AG04450 (cell line): Measurements from ENCODE around the gene ADAMTS15. TPM values are rescaled to one million over a fixed set of nuclear protein-coding genes. Genes with fewer than 3 reads are reported as not detected.

Experiments used
- CTCF ChIA-PET: fragments of 300-600, 350-600 bp; formaldehyde crosslinking; extraction: SDS; loops from one replicate; lab custom pipeline; 2022; ENCODE audit warnings: antibody characterized with exemption, inconsistent platforms; lab: Charles Lee
- POLR2A ChIA-PET: fragments of 350-600 bp; formaldehyde crosslinking; extraction: SDS; loops from one replicate; lab custom pipeline; 2021; ENCODE audit warnings: antibody characterized with exemption, inconsistent platforms; lab: Yijun Ruan, JAX
- DNase-seq: peaks from one replicate; pipeline ENCODE4 v3.0.0-alpha.2; 2011; ENCODE audit warnings: low read depth, low spot score
- H3K27ac ChIP-seq: one replicate; pipeline ENCODE4 v1.5.1; 2012; ENCODE audit warnings: low read depth, low read length, control low read depth
- H3K27me3 ChIP-seq: one replicate; pipeline ENCODE4 v1.6.0; 2012; ENCODE audit warnings: low read length; ENCODE audit not compliant: control insufficient read depth, insufficient read depth
- H3K4me3 ChIP-seq: 2 replicates; pipeline ENCODE4 v1.5.1; 2011; ENCODE audit warnings: mild to moderate bottlenecking, low read depth, low read length, control low read depth
- H3K9me3 ChIP-seq: 2 replicates; pipeline ENCODE4 v1.5.1; 2012; ENCODE audit warnings: low read length; ENCODE audit not compliant: control insufficient read depth, insufficient read depth
- CTCF ChIP-seq: IDR thresholded peaks from 2 replicates; pipeline ENCODE4 v1.5.1; 2011; ENCODE audit warnings: low read depth, low read length, control low read depth, inconsistent platforms
- polyA plus RNA-seq: library from polyadenylated mRNA; depleted of rRNA; stranded (reverse); fragments of >200 nt; gene quantifications from 2 replicates; pipeline ENCODE4 v1.2.3, GENCODE V29; 2011

ADAMTS15 gene
- polyA plus RNA-seq, 1 experiment, result 5.8 TPM

- H3K4me3 ChIP-seq, result peak overlapping the region; percentile 58
- CTCF ChIA-PET, result interaction anchor here (0.5 to 1.2 kb wide), 8 partner anchors 8 to 1470 kb away, joined by 3 to 11 read pairs (median 6); no protein-coding TSS in a partner anchor
Observed at GRCh38 chr11:130426837-130427341, 21.6 kb upstream of the ADAMTS15 start.

GRCh38 chr11:130427581-130428315 is 20.7 kb upstream of the ADAMTS15 start:
- H3K4me3 ChIP-seq, result peak overlapping the region; percentile 58
- no peak for DNase-seq
- no peak overlapping the region for H3K27ac ChIP-seq
- ChIA-PET POLR2A (interaction anchor here (1.0 to 1.3 kb wide), 2 partner anchors 38 to 44 kb away, joined by 4 to 6 read pairs; no protein-coding TSS in a partner anchor), CTCF (interaction anchor here (1.2 kb wide), 1 partner anchor 435 kb away, joined by 3 read pairs; no protein-coding TSS in a partner anchor)
- H3K27me3 ChIP-seq, result peaks cover 70% of the 10 kb centered on the region
- peak; percentile 38 for TF ChIP-seq CTCF
- no peaks in the 10 kb centered on the region; the same call in 1 of the 2 replicates for H3K9me3 ChIP-seq

More at GRCh38 chr11:130426837-130427341, 21.6 kb upstream of the ADAMTS15 start:
- Histone ChIP-seq H3K9me3 (no peaks in the 10 kb centered on the region; the same call in 1 of the 2 replicates), H3K27ac (no peak overlapping the region), H3K27me3 (peaks cover 76% of the 10 kb centered on the region)
- no peak for DNase-seq
- TF ChIP-seq CTCF, result no peak
- POLR2A ChIA-PET, result no interaction called here

GRCh38 chr11:130428316-130429119 is 19.9 kb upstream of the ADAMTS15 start, which contains the start of gene ADAMTS8:
ADAMTS8 (minus strand) TSS chr11:130428609; CDS start chr11:130428286, 323 bp downstream.
- H3K4me3 ChIP-seq, result peak within 1 kb of the TSS; percentile 58
- DNase-seq, result no peak
- peaks cover 65% of the 10 kb centered on the region for H3K27me3 ChIP-seq

GRCh38 chr11:130429120-130429681 is 19.2 kb upstream of the ADAMTS15 start:
- TF ChIP-seq CTCF, result no peak
- CTCF ChIA-PET, result interaction anchor here (0.7 to 6.1 kb wide), 5 partner anchors 216 to 466 kb away, joined by 3 to 39 read pairs (median 4); no protein-coding TSS in a partner anchor
- H3K9me3 ChIP-seq, result no peaks in the 10 kb centered on the region; the same call in 1 of the 2 replicates
- no peak overlapping the region for H3K4me3 ChIP-seq
- DNase-seq, result no peak
- POLR2A ChIA-PET, result no interaction called here
- H3K27ac ChIP-seq, result no peak overlapping the region
- peaks cover 59% of the 10 kb centered on the region for H3K27me3 ChIP-seq

More at GRCh38 chr11:130428316-130429119, 19.9 kb upstream of the ADAMTS15 start, which contains the start of gene ADAMTS8:
- POLR2A ChIA-PET, result interaction anchor here (1.0 to 1.3 kb wide), 2 partner anchors 38 to 45 kb away, joined by 4 to 6 read pairs; no protein-coding TSS in a partner anchor
- Histone ChIP-seq H3K9me3 (no peaks in the 10 kb centered on the region; the same call in 1 of the 2 replicates), H3K27ac (no peak within 1 kb of the TSS)
- CTCF ChIA-PET, result interaction anchor here (0.7 to 1.8 kb wide), 3 partner anchors 246 to 466 kb away, joined by 3 to 4 read pairs (median 4); no protein-coding TSS in a partner anchor
- TF ChIP-seq CTCF, result no peak
